GM23338 (cell line): ENCODE results near the gene TIMM22. TPM values are rescaled to one million over a fixed set of nuclear protein-coding genes. Genes with fewer than 3 reads are reported as not detected.

Experiments used
- ATAC-seq: fragments of 200-7000 bp; cut with Tn5 transposase; 3 replicates; pipeline ENCODE4 v1.9.1; 2020
- DNase-seq: peaks from one replicate; pipeline ENCODE4 v3.0.0-alpha.2; 2015; ENCODE audit warnings: low spot score
- H2AFZ ChIP-seq: fragments of 200-600 bp; sonication (generic); 2 replicates; pipeline ENCODE4 v1.8.0; 2016; ENCODE audit warnings: antibody characterized with exemption, mild to moderate bottlenecking, moderate library complexity
- H3F3A ChIP-seq: fragments of 200-600 bp; sonication (generic); replicated peaks from 2 replicates; pipeline ENCODE4 v1.8.0; 2017; ENCODE audit warnings: antibody characterized with exemption, mixed run types, low read depth
- H3K27ac ChIP-seq: fragments of 200-600 bp; sonication (generic); 2 replicates; pipeline ENCODE4 v1.6.1; 2016; ENCODE audit warnings: low read depth
- H3K27me3 ChIP-seq: fragments of 200-600 bp; sonication (generic); 2 replicates; pipeline ENCODE4 v1.8.0; 2016; ENCODE audit warnings: mild to moderate bottlenecking, mixed run types, moderate library complexity; ENCODE audit not compliant: insufficient read depth
- H3K36me3 ChIP-seq: fragments of 200-600 bp; sonication (generic); 2 replicates; pipeline ENCODE4 v1.8.0; 2016; ENCODE audit warnings: mild to moderate bottlenecking; ENCODE audit not compliant: insufficient read depth
- H3K4me1 ChIP-seq: fragments of 200-600 bp; sonication (generic); 2 replicates; pipeline ENCODE4 v1.8.0; 2016; ENCODE audit warnings: mild to moderate bottlenecking, moderate library complexity; ENCODE audit not compliant: insufficient read depth
- H3K4me2 ChIP-seq: fragments of 200-600 bp; sonication (generic); 2 replicates; pipeline ENCODE4 v1.7.1; 2017; ENCODE audit warnings: mixed run types
- H3K4me3 ChIP-seq: fragments of 200-600 bp; sonication (generic); 2 replicates; pipeline ENCODE4 v1.6.1; 2016; ENCODE audit warnings: mixed run types
- H3K79me2 ChIP-seq: fragments of 200-600 bp; sonication (generic); replicated peaks from 2 replicates; pipeline ENCODE4 v1.8.0; 2017; ENCODE audit warnings: mild to moderate bottlenecking; ENCODE audit not compliant: insufficient read depth
- H3K9me2 ChIP-seq: fragments of 200-600 bp; sonication (generic); 2 replicates; pipeline ENCODE4 v1.8.0; 2017; ENCODE audit not compliant: insufficient read depth
- H4K20me1 ChIP-seq: fragments of 200-600 bp; sonication (generic); replicated peaks from 2 replicates; pipeline ENCODE4 v1.8.0; 2017; ENCODE audit warnings: mild to moderate bottlenecking; ENCODE audit not compliant: insufficient read depth
- H3K27ac Mint-ChIP-seq: 2 replicates; pipeline ENCODE4 v1.8.0; 2020; ENCODE audit warnings: inconsistent platforms, mild to moderate bottlenecking, moderate library complexity, mixed read lengths
- H3K27me3 Mint-ChIP-seq: 3 replicates; pipeline ENCODE4 v1.8.0; 2022; ENCODE audit warnings: low read depth, mild to moderate bottlenecking, moderate library complexity, mixed read lengths, inconsistent platforms; ENCODE audit not compliant: insufficient read depth, poor library complexity
- H3K36me3 Mint-ChIP-seq: 3 replicates; pipeline ENCODE4 v1.8.0; 2021; ENCODE audit warnings: low read depth, mild to moderate bottlenecking, inconsistent platforms, moderate library complexity, mixed read lengths
- H3K4me1 Mint-ChIP-seq: 3 replicates; pipeline ENCODE4 v1.8.0; 2020; ENCODE audit warnings: mild to moderate bottlenecking, inconsistent platforms, mixed read lengths
- H3K4me3 Mint-ChIP-seq: 3 replicates; pipeline ENCODE4 v1.8.0; 2021; ENCODE audit warnings: moderate library complexity, mild to moderate bottlenecking, inconsistent platforms, mixed read lengths
- H3K9me3 Mint-ChIP-seq: 3 replicates; pipeline ENCODE4 v1.8.0; 2020; ENCODE audit warnings: moderate library complexity, mild to moderate bottlenecking, inconsistent platforms, mixed read lengths
- CREB1 ChIP-seq: fragments of 250-450 bp; sonication (Bioruptor Pico); IDR thresholded peaks from 2 replicates; pipeline ENCODE4 v1.5.0; 2020; ENCODE audit warnings: low read depth, mild to moderate bottlenecking, moderate library complexity
- ETS1 ChIP-seq: IDR thresholded peaks from 2 replicates; pipeline ENCODE4 v1.6.1; 2016; ENCODE audit warnings: antibody characterized with exemption
- EZH2 ChIP-seq: fragments of 200-600 bp; sonication (generic); IDR thresholded peaks from one replicate; pipeline ENCODE4 v1.8.0; 2017; ENCODE audit warnings: antibody characterized with exemption, mild to moderate bottlenecking, low read depth; ENCODE audit not compliant: unreplicated experiment
- EZH2phosphoT487 ChIP-seq: fragments of 200-600 bp; sonication (generic); IDR thresholded peaks from one replicate; pipeline ENCODE4 v1.8.1; 2018; ENCODE audit warnings: antibody characterized with exemption; ENCODE audit not compliant: unreplicated experiment
- JUNB ChIP-seq: IDR thresholded peaks from one replicate; pipeline ENCODE4 v1.6.1; 2016; ENCODE audit warnings: antibody characterized with exemption; ENCODE audit not compliant: unreplicated experiment
- POLR2AphosphoS5 ChIP-seq: IDR thresholded peaks from 2 replicates; pipeline ENCODE4 v1.6.1; 2016; ENCODE audit warnings: antibody characterized with exemption, low read depth
- ZNF114 ChIP-seq: fragments of 250-450 bp; sonication (Bioruptor Pico); IDR thresholded peaks from 2 replicates; pipeline ENCODE4 v1.5.0; 2020; ENCODE audit warnings: mild to moderate bottlenecking, moderate library complexity
- ZNF331 ChIP-seq: fragments of 250-450 bp; sonication (Bioruptor Pico); IDR thresholded peaks from 2 replicates; pipeline ENCODE4 v1.5.0; 2020; ENCODE audit warnings: low read depth, mild to moderate bottlenecking, moderate library complexity
- ZNF462 ChIP-seq: fragments of 250-450 bp; sonication (Bioruptor Pico); IDR thresholded peaks from 2 replicates; pipeline ENCODE4 v1.5.0; 2020; ENCODE audit warnings: mild to moderate bottlenecking, moderate library complexity
- polyA plus RNA-seq: library from polyadenylated mRNA; unstranded; fragments of >200 nt; fragmentation: Nextera tagmentation; extraction: Ambion mirVana; gene quantifications from 2 replicates; pipeline ENCODE4 v1.2.1, GENCODE V29; 2016
- total RNA-seq: library from RNA; depleted of rRNA; stranded (reverse); fragments of >200 nt; shearing (Covaris generic); gene quantifications from 2 replicates; pipeline ENCODE4 v1.2.3, GENCODE V29; 2014

TIMM22 gene
- total and polyA plus RNA-seq, 2 experiments from 2014 or later = 21.9 to 24.4 TPM

- H3K4me1 Mint-ChIP-seq = peaks cover 41% of the 10 kb centered on the region
Observed at GRCh38 chr17:953767-954166, 43.2 kb upstream of the TIMM22 start.

More at GRCh38 chr17:953767-954166, 43.2 kb upstream of the TIMM22 start:
- Histone ChIP-seq H3K36me3 (no peaks in the 10 kb centered on the region; the same call in 1 of the 2 replicates), H3K9me2 (no peaks in the 10 kb centered on the region), H3K4me3 (no peak overlapping the region), H4K20me1 (peaks cover 4% of the 10 kb centered on the region), H3K4me1 (peaks cover 12% of the 10 kb centered on the region), H3K27me3 (no peaks in the 10 kb centered on the region), H3K4me2 (no peak overlapping the region), H2AFZ (no peak overlapping the region), H3F3A (peaks cover 10% of the 10 kb centered on the region; the same call in 1 of the 2 replicates), H3K27ac (peak overlapping the region; percentile 83), H3K79me2 (peaks cover 65% of the 10 kb centered on the region)
- H3K36me3 Mint-ChIP-seq = peaks cover 27% of the 10 kb centered on the region
- H3K27me3 Mint-ChIP-seq = peaks cover 26% of the 10 kb centered on the region
- TF ChIP-seq ZNF462 (CRISPR knock-in tag) (no peak), CREB1 (CRISPR knock-in tag) (no peak), ZNF114 (CRISPR knock-in tag) (no peak), POLR2AphosphoS5 (no peak), JUNB (no peak), ZNF331 (no peak), EZH2 (no peak), ETS1 (no peak), EZH2phosphoT487 (no peak)
- no peak for ATAC-seq
- H3K4me3 Mint-ChIP-seq = no peak overlapping the region
- no peak for DNase-seq
- H3K27ac Mint-ChIP-seq = no peak overlapping the region
- H3K9me3 Mint-ChIP-seq = no peaks in the 10 kb centered on the region; the same call in 2 of the 3 replicates
